Fibroblast of pulmonary artery (primary cell): ENCODE results near the gene TTC7B.

Experiments used
- DNase-seq: peaks from one replicate; pipeline ENCODE4 v3.0.0-alpha.2; 2010; ENCODE audit warnings: low read depth
- H3K4me3 ChIP-seq: replicated peaks from 2 replicates; pipeline ENCODE4 v1.5.1; 2011; ENCODE audit warnings: low read depth, mild to moderate bottlenecking, control low read depth, low read length, moderate library complexity
- CTCF ChIP-seq: IDR thresholded peaks from 2 replicates; pipeline ENCODE4 v1.5.1; 2011; ENCODE audit warnings: mild to moderate bottlenecking, control low read depth, low read length, inconsistent platforms; ENCODE audit errors: missing control alignments

TTC7B gene

GRCh38 chr14:90678846-90679362 is 137.3 kb downstream of the TTC7B start:
- no peak overlapping the region for H3K4me3 ChIP-seq
- no peak for DNase-seq
- TF ChIP-seq CTCF, result no peak

DNA sequence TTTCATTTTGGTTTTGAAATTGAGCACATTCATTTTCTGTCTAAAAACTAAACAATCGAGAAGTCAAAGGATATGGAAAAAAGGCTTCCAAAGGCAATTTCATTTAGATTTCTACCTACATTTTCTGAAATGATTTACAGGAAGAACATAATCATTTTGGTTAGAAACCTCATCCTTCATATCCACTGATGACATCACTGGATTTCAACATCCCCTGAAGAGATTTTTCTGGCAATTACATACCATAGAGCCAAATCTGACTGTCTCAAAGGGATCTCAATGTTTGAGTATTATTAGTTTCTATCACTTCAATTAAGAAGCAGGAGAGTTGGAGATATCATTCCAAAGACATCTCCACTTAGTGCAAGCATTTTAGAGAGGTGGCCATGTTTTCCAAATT is 137.8 kb downstream of the TTC7B start:
- TF ChIP-seq CTCF, result no peak
- peak; percentile 65 for DNase-seq
- H3K4me3 ChIP-seq, result no peak overlapping the region

DNA sequence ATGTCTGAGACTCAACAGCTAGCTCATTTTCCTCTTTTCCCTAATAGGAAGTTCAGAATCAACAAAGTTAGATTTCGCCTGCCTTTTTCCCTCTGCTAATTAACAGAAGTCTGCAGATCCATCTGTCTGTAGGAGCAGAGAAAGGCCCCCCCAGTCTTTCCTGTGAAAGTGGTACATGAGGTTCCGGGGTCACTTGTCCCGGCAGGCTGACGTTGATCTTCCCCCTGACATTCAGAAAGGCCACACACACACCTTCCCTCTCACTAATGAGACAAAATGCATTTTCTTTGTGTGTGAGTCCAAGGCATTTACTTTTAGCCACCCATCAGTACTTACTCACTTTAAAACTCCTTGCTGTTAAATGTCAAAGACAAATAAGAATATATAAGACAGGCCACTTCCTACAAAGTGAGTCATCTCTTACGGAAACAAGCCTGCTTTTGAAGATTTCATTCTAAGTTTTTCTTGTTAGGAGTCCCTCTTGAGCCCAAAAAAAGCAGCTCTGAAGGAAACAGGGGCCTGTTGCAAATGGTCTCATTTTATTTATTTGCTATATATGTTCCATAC is 138.7 kb downstream of the TTC7B start:
- peak; percentile 4 for TF ChIP-seq CTCF
- DNase-seq, result peak; percentile 78
- H3K4me3 ChIP-seq, result no peak overlapping the region

DNA sequence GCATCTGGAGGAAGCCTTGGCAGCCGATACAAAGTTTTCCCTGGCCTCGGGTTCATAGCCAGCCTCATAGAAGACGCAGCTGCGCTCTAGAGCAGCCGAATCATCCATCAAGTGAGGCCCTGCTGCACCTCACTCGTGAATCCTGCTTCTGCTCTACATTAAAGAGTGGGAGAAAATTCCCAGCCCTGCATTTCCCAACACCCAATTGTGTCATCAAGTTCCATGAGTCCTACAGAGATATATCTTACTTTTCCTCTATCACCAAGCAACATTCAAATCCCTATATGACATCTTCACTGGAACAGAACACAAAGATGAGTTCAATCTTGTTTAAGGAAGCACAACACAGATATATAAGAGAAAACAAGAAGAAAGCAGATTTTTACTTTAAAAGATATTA is 139.3 kb downstream of the TTC7B start:
- TF ChIP-seq CTCF, result no peak
- DNase-seq, result peak; percentile 75
- no peak overlapping the region for H3K4me3 ChIP-seq

- TF ChIP-seq CTCF, result no peak
- no peak for DNase-seq
- no peak overlapping the region for H3K4me3 ChIP-seq
These were observed 139.9 kb downstream of the TTC7B start for GRCh38 chr14:90676356-90676755.

DNA sequence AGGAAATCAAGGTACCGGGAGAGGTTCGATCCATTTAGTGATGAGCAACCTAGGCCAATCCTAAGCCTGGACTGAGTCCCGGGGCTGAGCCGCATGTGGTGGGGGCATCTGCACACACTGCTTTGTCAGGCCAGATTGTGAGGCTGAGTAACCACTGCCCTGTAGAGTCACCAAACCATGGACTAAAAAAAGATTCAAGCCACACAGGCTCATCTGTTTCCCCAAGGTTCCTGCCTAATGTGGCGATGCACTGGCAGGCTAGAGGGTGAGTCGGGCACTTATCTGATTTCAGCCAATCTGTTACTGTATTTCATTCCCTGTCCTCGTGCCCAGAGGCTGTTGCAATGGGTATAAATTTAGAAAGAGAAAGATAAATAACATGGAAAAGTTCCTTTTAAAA is 140.8 kb downstream of the TTC7B start:
- peak; percentile 36 for DNase-seq
- TF ChIP-seq CTCF, result no peak
- H3K4me3 ChIP-seq, result no peak overlapping the region

GRCh38 chr14:90674716-90675115 is 141.5 kb downstream of the TTC7B start:
- H3K4me3 ChIP-seq, result no peak overlapping the region
- no peak for DNase-seq
- no peak for TF ChIP-seq CTCF
